OCI-LY3 (cell line): ENCODE results near the gene F12.

Source experiments
- CTCF ChIP-seq: fragments of 200-600, 300-600 bp; sonication (generic); IDR thresholded peaks from 2 replicates; pipeline ENCODE4 v1.5.1; 2014; ENCODE audit warnings: antibody characterized with exemption, low read length, low read depth
- EZH2phosphoT487 ChIP-seq: fragments of 200-600 bp; shearing (Covaris generic); IDR thresholded peaks from 2 replicates; pipeline ENCODE4 v1.6.1; 2018; ENCODE audit warnings: antibody characterized with exemption, mixed run types, low read depth

GRCh38 chr5:177447611-177448243, 38.4 kb upstream of the F12 start:
- no peak for TF ChIP-seq CTCF
- no peak for TF ChIP-seq EZH2phosphoT487
